GM18867 (cell line): ENCODE data around the gene STK25.
"Not testable (repeated sequence)": the region's sequence is repeated elsewhere in the genome, so short reads cannot be mapped to it uniquely, and the experiment has no call there.

Experiments
- ATAC-seq: cut with Tn5 transposase; IDR thresholded peaks from one replicate; pipeline ENCODE4 v1.9.1; 2021; ENCODE audit warnings: mild to moderate bottlenecking, moderate library complexity; ENCODE audit not compliant: unreplicated experiment

The STK25 gene

GRCh38 chr2:241540401-241540770, 32.0 kb upstream of the STK25 start:
- no peak for ATAC-seq

- ATAC-seq: no peak
These were observed 31.4 kb upstream of the STK25 start for GRCh38 chr2:241539616-241540374.

DNA sequence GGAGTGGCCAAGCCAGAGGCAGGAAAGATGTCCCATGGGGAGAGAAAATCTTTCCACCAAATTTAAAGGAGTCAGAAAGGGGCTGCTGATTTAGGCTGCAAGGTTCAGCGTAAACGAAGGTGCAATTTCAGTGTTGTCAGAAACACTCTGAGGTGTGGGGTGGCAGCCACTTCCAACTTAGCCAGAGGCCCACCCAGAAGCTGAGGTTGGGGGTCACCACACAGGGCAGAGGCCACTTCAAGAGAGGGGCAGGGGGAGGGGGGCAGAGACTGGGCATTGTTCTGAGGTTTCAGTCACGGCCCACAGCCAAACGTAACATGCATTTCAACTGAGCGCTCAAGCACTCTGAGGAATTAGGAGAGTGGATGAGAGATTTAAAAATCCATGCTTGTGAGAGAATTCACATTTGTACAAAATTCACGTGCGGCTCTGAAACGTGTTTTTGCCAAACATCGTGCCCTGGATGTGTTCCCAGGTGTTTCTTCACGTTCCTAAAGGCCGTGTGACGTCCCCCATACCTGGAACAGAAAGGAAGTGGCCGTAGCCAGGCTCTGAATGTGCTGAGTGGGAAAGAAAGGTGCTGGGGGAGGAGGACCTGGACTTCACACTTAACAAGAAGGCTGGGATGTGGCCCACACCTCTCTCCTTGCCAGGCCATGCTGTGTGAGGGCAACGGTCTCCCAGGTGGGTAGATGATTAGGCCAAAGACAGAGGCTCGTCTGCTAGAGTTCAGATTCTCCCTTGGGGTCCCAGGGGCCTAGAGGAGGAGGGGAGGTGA, 30.6 kb upstream of the STK25 start:
- ATAC-seq: no peak

- no peak for ATAC-seq
These were observed 27.7 kb upstream of the STK25 start for GRCh38 chr2:241535871-241536655.

DNA sequence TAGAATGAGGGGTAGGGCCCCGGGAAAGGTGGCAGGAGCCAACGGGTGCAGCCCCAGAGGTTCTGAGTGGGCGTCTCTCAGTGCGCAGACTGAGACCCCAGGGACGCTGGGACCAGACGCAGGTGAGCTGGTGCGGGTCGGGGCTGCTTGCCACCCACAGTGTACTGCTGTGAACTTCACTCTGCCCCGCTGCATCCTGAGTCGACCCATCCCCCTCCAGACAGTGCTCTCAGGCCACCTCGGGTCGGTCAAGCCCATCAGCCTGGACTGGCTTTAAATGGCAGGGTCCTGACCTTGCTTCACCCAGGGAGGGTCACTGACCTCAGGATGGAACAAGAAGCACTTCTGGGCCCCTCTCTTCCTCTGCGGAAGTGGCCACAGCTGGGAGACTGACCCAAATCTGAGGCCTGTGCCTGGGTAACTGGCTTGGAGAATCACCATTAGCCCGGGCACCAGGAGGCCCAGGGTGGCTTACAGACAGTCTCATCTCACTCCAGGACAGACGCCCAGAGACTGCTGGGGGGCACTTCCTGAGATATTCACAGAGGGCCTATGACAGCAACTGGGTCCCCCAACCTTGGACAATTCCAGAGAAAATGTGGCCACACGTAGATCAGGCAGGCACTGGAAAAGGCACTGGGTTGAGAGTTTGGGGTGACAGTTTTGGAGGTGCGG, 26.5 kb upstream of the STK25 start:
- ATAC-seq: no peak

DNA sequence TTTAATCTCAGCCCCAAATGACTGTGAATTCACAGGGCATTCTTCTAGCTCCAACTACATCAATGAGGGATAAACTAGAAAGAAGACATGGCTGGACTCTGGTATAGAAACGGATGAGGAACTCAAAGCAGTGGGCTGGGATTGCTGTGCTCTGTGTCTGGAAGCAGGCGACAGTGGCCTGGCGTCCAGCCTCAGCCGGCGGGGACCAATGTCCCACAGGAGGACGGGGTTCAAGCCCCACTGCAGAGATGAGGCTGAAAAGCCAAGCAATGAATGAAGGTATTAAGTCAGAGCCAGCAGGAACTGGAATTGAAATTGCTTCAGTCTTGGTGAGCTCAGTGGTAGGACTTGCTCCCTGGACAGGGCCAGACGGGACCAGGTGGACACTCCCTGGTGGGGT, 25.9 kb upstream of the STK25 start:
- ATAC-seq: no peak

DNA sequence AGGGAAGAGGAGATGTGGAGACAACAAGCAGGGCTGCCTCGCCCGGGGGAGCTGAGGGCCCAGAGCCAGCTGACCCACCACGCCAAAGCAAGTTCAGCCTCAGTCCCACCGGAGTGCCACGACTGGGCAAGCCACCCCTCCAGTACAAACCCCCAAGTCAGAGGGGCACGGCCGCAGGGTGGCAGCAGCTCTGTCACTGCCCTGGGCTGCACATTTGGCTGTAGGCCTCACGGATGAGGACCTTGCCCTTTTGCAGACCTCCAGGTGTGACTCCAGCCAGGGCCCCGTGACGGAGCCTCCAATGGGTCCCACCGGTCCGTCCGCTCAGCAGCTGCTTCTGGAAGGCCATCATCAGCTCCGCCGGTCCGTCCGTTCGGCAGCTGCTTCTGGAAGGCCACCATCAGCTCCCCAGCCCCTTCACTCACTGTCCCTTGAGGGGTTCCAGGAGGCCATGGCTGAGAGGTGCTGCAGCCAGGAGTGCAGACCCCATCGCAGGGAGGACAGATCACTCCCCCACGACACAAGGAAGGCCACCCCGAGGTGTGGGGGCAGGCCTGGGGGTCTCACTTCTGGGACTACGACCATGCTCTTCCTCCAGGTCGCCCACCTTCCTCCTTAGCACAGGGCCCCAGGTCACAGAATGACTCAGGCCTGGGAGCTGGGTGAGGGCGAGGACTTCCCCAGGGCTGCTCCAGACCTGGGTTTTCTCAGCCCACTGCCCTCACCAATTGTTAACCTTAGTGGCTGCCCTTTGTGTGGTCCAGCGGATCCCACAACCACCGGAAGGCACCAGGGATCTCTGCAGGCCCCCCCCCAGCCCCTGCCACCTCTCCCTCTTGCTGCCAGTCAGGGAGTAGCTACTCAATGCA, 24.6 kb upstream of the STK25 start:
- no peak for ATAC-seq

GRCh38 chr2:241532168-241532567, 23.8 kb upstream of the STK25 start:
- no peak for ATAC-seq

DNA sequence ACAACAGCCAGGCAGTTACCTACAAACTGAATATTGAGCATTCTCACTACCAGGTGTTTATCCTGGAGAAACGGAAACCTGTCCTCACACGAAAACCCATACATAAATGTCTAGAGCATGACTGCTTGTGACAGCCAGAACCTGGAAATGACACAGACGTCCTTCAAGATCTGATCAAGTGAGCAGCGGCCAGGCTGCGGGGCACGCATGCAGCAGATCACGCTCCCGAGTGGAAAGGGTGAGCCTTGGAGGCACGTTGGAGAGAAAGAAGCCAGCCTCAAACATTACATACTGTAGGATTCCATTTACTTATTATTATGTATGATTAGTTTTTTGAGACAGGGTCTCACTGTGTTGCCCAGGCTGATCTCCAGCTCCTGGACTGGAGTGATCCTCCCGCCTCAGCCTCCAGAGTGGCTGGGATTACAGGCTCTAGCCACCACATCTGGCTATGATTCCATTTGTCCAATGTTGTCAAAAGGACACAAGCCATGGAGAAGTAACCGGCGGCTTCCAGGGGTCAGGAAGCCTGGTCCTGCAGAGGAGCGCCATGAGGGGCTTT, 22.9 kb upstream of the STK25 start:
- no peak for ATAC-seq

DNA sequence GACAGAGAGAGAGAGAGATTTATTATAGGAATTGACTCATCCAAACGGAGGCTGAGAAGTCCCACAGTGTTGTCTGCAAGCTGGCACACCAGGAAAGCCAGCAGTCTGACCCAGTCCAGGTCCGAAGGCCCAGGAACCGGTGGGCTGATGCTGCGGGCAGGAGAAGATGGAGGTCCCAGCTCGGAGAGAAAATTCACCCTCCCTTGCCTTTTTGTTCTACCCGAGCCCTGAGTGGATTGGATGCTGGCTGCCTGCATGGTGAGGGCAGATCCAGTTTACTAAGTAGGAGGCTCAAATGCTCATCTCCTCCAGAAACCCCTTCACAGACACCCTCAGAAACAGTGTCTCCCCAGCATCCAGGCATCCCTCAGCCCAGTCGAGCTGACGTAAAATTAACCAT, 22.2 kb upstream of the STK25 start:
- ATAC-seq: no peak

GRCh38 chr2:241525818-241526780, 17.7 kb upstream of the STK25 start:
- not testable (repeated sequence) for ATAC-seq

DNA sequence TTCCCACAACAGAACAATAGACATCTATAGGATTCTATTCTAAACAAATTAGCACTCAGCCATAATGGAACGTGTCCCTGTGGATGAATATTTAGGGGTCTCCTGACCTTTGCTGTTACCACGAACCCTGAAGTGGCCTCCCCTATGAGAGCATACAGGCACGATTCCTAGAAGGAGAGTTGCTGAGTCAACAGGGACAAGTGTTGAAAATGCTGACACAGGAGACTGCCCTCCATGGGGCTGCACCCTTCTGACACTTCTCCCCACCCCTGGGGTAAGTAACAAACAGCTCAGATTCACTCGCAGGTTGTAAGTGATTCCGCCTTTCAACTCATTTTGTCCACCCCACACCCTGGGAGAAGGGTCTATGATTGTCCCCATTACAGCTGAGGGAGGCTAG, 14.1 kb upstream of the STK25 start:
- no peak for ATAC-seq

DNA sequence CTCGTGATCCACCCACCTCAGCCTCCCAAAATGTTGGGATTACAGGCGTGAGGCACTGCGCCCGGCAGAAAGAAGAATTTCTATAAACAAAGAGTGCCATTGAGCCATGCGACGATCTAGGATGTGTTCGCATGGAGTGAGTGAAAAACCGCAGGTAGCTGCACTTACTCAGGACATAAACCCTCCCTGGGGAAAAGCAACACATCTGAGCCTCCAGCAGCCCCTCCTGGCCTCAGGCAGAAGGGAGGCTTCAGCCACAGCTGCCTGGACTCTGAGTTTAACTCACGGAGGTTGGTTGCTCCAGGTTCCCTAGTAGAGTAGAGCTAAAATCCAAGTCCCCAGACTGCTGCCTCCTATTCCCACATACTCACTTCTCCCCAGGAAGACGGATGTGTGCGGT, 11.3 kb upstream of the STK25 start:
- no peak for ATAC-seq

DNA sequence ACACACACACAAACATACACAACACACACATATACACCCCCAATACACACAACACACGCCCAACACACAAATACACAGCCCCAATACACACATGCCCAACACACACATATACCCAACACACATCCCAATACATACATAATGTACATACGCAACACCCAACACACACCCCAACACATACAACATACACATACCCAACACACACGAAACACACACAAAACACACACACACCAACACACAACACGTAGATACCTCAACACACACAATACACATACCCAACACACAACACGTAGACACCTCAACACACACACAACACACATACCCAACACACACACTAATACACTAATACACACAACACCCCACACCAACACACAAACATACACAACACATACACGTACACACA, 8.9 kb upstream of the STK25 start:
- no peak for ATAC-seq

DNA sequence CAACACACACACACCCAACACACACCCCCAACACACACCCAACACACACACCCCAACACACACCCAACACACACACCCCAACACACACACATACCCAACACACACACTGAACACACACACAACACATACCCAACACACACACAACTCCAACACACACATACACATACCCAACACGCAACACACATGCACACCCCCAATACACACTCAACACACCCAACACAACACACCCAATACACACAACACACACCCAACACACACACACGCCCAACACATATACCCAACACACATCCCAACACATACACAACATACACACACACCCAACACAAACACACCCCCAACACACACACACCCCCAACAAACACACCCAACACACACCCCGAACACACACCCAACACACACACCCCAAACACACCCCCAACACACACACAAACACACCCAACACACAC, 8.2 kb upstream of the STK25 start:
- no peak for ATAC-seq

GRCh38 chr2:241514986-241515737, 6.8 kb upstream of the STK25 start:
- ATAC-seq: peak; percentile 62

- no peak for ATAC-seq
These were observed 6.2 kb upstream of the STK25 start for GRCh38 chr2:241514553-241514952.
